Psoas muscle (tissue), 8 donors: ENCODE data around the gene MCM5. TPM values are rescaled to one million over a fixed set of nuclear protein-coding genes. Genes with fewer than 3 reads are reported as not detected.
"Not testable (repeated sequence)": the region's sequence is repeated elsewhere in the genome, so short reads cannot be mapped to it uniquely, and the experiment has no call there.

Experiments used
- ATAC-seq, 4 donors: fragments of 200-7000 bp; cut with Tn5 transposase; one replicate each; pipeline ENCODE4 v1.9.1; 2020; ENCODE audit warnings: moderate library complexity in 3 of 4, mild to moderate bottlenecking in 2 of 4
- DNase-seq, 2 donors: peaks; one replicate each; pipeline ENCODE4 v3.0.0-alpha.2; 2020
- H3K27ac ChIP-seq: fragments of 200-600 bp; one replicate; pipeline ENCODE4 v1.8.0; 2022
- H3K27me3 ChIP-seq, 3 donors: fragments of 200-600 bp in 1 of 3; one replicate each; pipeline versions ENCODE4 v1.6.1 to v1.8.0; 2013 to 2022; ENCODE audit warnings: low read length in 2 of 3, mild to moderate bottlenecking in 2 of 3, moderate library complexity in 1 of 3; ENCODE audit not compliant: insufficient read depth in 3 of 3
- H3K36me3 ChIP-seq, 2 donors: fragments of 200-600 bp in 1 of 2; one replicate each; pipeline versions ENCODE4 v1.6.1 to v1.8.0; 2013 to 2022; ENCODE audit warnings: low read depth in 1 of 2, mild to moderate bottlenecking in 1 of 2, moderate library complexity in 1 of 2; ENCODE audit not compliant: insufficient read depth in 1 of 2
- H3K4me1 ChIP-seq: fragments of 200-600 bp; one replicate; pipeline ENCODE4 v1.8.0; 2022
- H3K4me3 ChIP-seq: fragments of 200-600 bp; one replicate; pipeline ENCODE4 v1.8.0; 2022; ENCODE audit warnings: mild to moderate bottlenecking
- H3K9me3 ChIP-seq: fragments of 200-600 bp; one replicate; pipeline ENCODE4 v1.8.0; 2022
- CTCF ChIP-seq: fragments of 200-600 bp; IDR thresholded peaks from one replicate; pipeline ENCODE4 v1.8.0; 2022; ENCODE audit warnings: antibody characterized with exemption
- WGBS, 3 donors: extraction: QIAGEN DNeasy Blood & Tissue Kit; methylation state at CpG; one replicate each; pipeline versions ENCODE4 v1.1.6 to v1.1.7; 2013; 5-methylcytosine and 5-hydroxymethylcytosine counted together
- intact Hi-C, 2 donors: fragments of 100-400 bp; cut with DNase I; formaldehyde crosslinking; loops; one replicate each; pipeline versions ENCODE4 v1.11.0 to v1.14.2; 2022
- polyA plus RNA-seq, 3 donors: library from polyadenylated mRNA; stranded (reverse); fragments of 200-250 nt; gene quantifications; one replicate each; pipeline ENCODE4 v1.2.3, GENCODE V29; 2013
- total RNA-seq, 4 donors: library from RNA; stranded (reverse); fragmentation: NEBNext Ultra II Directional in 2 of 4; extraction: Animal tissue kit (Norgen Biotek cat#: 25700) in 2 of 4; gene quantifications; one replicate each; pipeline versions ENCODE4 v1.2.1 to v1.2.4, GENCODE V29; 2021 to 2023
- donor health status: healthy with polysubstance abuse.
- donor health status: DM: no; HTN: no; CAD: no; lungs with moderate emphysema.
- donor health status: Bipolar disorder and iron deficiency.
- donor health status: healthy.
- donor health status: DM: yes; HTN: yes; CAD: no.
- donor health status: DM: no; HTN: no; CAD: no.
- donor health status: DM: no; HTN: no; CAD: no.
- donor health status: DM: yes; HTN: yes; CAD: no.

The MCM5 gene
- total and polyA plus RNA-seq, 7 donors, result 6.4 to 13.6 (median 9.1) TPM

- peak; percentile 76 to 87 for DNase-seq
- peak; percentile 69 to 87 (median 78) for ATAC-seq
- H3K27me3 ChIP-seq, result no peaks in the 10 kb centered on the region
- no peak overlapping the region for H3K4me3 ChIP-seq
- intact Hi-C loops, result no loop called here
- no peaks in the 10 kb centered on the region for H3K36me3 ChIP-seq
- peaks cover 12% of the 10 kb centered on the region for H3K4me1 ChIP-seq
- H3K9me3 ChIP-seq, result no peaks in the 10 kb centered on the region
- TF ChIP-seq CTCF, result no peak
- WGBS, 3 donors, result 8 to 18% (median 11%) methylated on average over 11 of the region's 11 CpGs
- H3K27ac ChIP-seq, result peak overlapping the region; percentile 46
These were observed 67.9 kb downstream of the MCM5 start for GRCh38 chr22:35467681-35468434.

- DNase-seq, result no peak
- Histone ChIP-seq H3K4me3 (no peak overlapping the region), H3K4me1 (peaks cover 12% of the 10 kb centered on the region), H3K27me3 (no peaks in the 10 kb centered on the region), H3K36me3 (no peaks in the 10 kb centered on the region), H3K9me3 (no peaks in the 10 kb centered on the region), H3K27ac (no peak overlapping the region)
- intact Hi-C loops, result no loop called here
- WGBS, 3 donors, result 91 to 96% (median 93%) methylated on average over 6 of the region's 6 CpGs
- no peak for ATAC-seq
- TF ChIP-seq CTCF, result no peak
These were observed 71.0 kb downstream of the MCM5 start for GRCh38 chr22:35470903-35471321.

GRCh38 chr22:35471566-35471965 lies 71.6 kb downstream of the MCM5 start:
- H3K4me1 ChIP-seq, result peaks cover 12% of the 10 kb centered on the region
- H3K36me3 ChIP-seq, DNase-seq, H3K4me3 ChIP-seq, H3K9me3 ChIP-seq, H3K27me3 ChIP-seq, intact Hi-C loops, H3K27ac ChIP-seq, ATAC-seq: not testable (repeated sequence)
- WGBS, 3 donors, result 82% methylated on average over 4 of the region's 4 CpGs

- no peak for TF ChIP-seq CTCF
- peaks cover 12% of the 10 kb centered on the region for H3K4me1 ChIP-seq
- DNase-seq (no peak), ATAC-seq (no peak)
- H3K27me3 ChIP-seq, result no peaks in the 10 kb centered on the region
- no peak overlapping the region for H3K27ac ChIP-seq
- intact Hi-C loops, result no loop called here
- H3K9me3 ChIP-seq, result no peaks in the 10 kb centered on the region
- WGBS, 3 donors, result 88 to 92% (median 91%) methylated on average over 6 of the region's 6 CpGs
- no peak overlapping the region for H3K4me3 ChIP-seq
- no peaks in the 10 kb centered on the region for H3K36me3 ChIP-seq
These were observed 72.5 kb downstream of the MCM5 start for GRCh38 chr22:35472488-35472887.

- Histone ChIP-seq H3K9me3 (no peaks in the 10 kb centered on the region), H3K27me3 (no peaks in the 10 kb centered on the region), H3K27ac (no peak overlapping the region), H3K36me3 (no peaks in the 10 kb centered on the region), H3K4me1 (no peaks in the 10 kb centered on the region), H3K4me3 (no peak overlapping the region)
- WGBS, 3 donors, result 82 to 92% (median 85%) methylated on average over 4 of the region's 4 CpGs
- ATAC-seq, result no peak
- intact Hi-C loops, result no loop called here
- no peak for DNase-seq
- no peak for TF ChIP-seq CTCF
These were observed 74.0 kb downstream of the MCM5 start for GRCh38 chr22:35473971-35474370.

Other genes starting within 250 kb of the MCM5 start
- 10 to 100 TPM in 3 of 4 donors, 1 to 10 TPM in 1; 7.1 to 12.4 (median 11.3) TPM for gene HMGXB4, start 142.6 kb upstream of the MCM5 start, total RNA-seq
- gene HMGXB4, start 142.6 kb upstream of the MCM5 start, polyA plus RNA-seq, result 1 to 10 TPM; 6.0 to 9.7 (median 6.5) TPM
- gene TOM1, start 100.2 kb upstream of the MCM5 start, total RNA-seq, result 100 to 1,000 TPM in 3 of 4 donors, 10 to 100 TPM in 1; 91.7 to 187 (median 156) TPM
- 100 to 1,000 TPM in 1 of 3 donors, 10 to 100 TPM in 2; 69.7 to 116 (median 92.4) TPM for gene TOM1, start 100.2 kb upstream of the MCM5 start, polyA plus RNA-seq
- 100 to 1,000 TPM in 1 of 4 donors, 10 to 100 TPM in 3; 23.7 to 238 (median 50.5) TPM for gene HMOX1, start 19.0 kb upstream of the MCM5 start, total RNA-seq
- gene HMOX1, start 19.0 kb upstream of the MCM5 start, polyA plus RNA-seq, result 100 to 1,000 TPM in 2 of 3 donors, 10 to 100 TPM in 1; 20.5 to 249 (median 167) TPM
- gene RASD2, start 140.7 kb downstream of the MCM5 start, total RNA-seq, result 1 to 10 TPM; 3.5 to 6.1 (median 3.7) TPM
- 1 to 10 TPM; 2.0 to 2.1 (median 2.1) TPM for gene RASD2, start 140.7 kb downstream of the MCM5 start, polyA plus RNA-seq
- gene MB, start 217.2 kb downstream of the MCM5 start, total RNA-seq, result 1,000 to 10,000 TPM; 6,836 to 9,981 (median 8,612) TPM
- gene MB, start 217.2 kb downstream of the MCM5 start, polyA plus RNA-seq, result over 10,000 TPM in 2 of 3 donors, 1,000 to 10,000 TPM in 1; 9,385 to 12,606 (median 10,019) TPM
- 1 to 10 TPM; 1.8 to 9.5 (median 6.1) TPM for gene APOL6, start 248.3 kb downstream of the MCM5 start, total RNA-seq
- 1 to 10 TPM in 2 of 3 donors, under 1 TPM in 1; 0.87 to 2.4 (median 1.0) TPM for gene APOL6, start 248.3 kb downstream of the MCM5 start, polyA plus RNA-seq